Prostate gland (tissue), 2 donors: ENCODE results near the gene EXOC3L1. TPM values are rescaled to one million over a fixed set of nuclear protein-coding genes. Genes with fewer than 3 reads are reported as not detected.

Source experiments
- DNase-seq: peaks from one replicate; pipeline ENCODE4 v3.0.0-alpha.2; 2019; ENCODE audit warnings: low spot score
- H3K27ac ChIP-seq, 2 donors: fragments of 200-600 bp; sonication (generic); 2 replicates each; pipeline ENCODE4 v1.5.1; 2017 to 2019
- H3K27me3 ChIP-seq: fragments of 200-600 bp; sonication (generic); replicated peaks from 2 replicates; pipeline ENCODE4 v1.5.1; 2019; ENCODE audit not compliant: insufficient read depth
- H3K36me3 ChIP-seq, 2 donors: fragments of 200-600 bp; sonication (generic); 1 replicate in 1 of 2; 2 replicates in 1 of 2; pipeline versions ENCODE4 v1.5.1 to v1.8.1; 2017 to 2019
- H3K4me1 ChIP-seq: fragments of 200-600 bp; sonication (generic); replicated peaks from 2 replicates; pipeline ENCODE4 v1.5.1; 2019
- H3K4me3 ChIP-seq, 2 donors: fragments of 200-600 bp; sonication (generic); 2 replicates each; pipeline ENCODE4 v1.5.1; 2017 to 2019
- H3K9me3 ChIP-seq: fragments of 200-600 bp; sonication (generic); 2 replicates; pipeline ENCODE4 v1.5.1; 2017
- POLR2A ChIP-seq: fragments of 450-650 bp; IDR thresholded peaks from one replicate; pipeline ENCODE4 v1.6.1; 2016; ENCODE audit warnings: antibody characterized with exemption, mild to moderate bottlenecking
- POLR2AphosphoS5 ChIP-seq: sonication (generic); formaldehyde crosslinking; IDR thresholded peaks from one replicate; pipeline ENCODE4 v1.6.1; 2017; ENCODE audit warnings: antibody characterized with exemption
- WGBS: methylation state at CpG from one replicate; pipeline ENCODE4 v1.1.5; 2018; 5-methylcytosine and 5-hydroxymethylcytosine counted together
- intact Hi-C: fragments of 100-400 bp; cut with DNase I; formaldehyde crosslinking; loops from one replicate; pipeline ENCODE4 v1.14.2; 2022
- total RNA-seq, 2 donors: library from RNA; depleted of rRNA; stranded (reverse); fragments of >200 nt; gene quantifications; one replicate each; pipeline ENCODE4 v1.1.0, GENCODE V29; 2016
- TF ChIP-seq, protein P1 (sequence below), 4 experiments: fragments of 200-600 bp in 2 of 4; fragments of 450-650 bp in 2 of 4; sonication (generic) in 2 of 4; IDR thresholded peaks; 1 replicate in 3 of 4; 2 replicates in 1 of 4; pipeline ENCODE4 v1.5.1; 2016 to 2019; ENCODE audit warnings: antibody characterized with exemption in 4 of 4, mild to moderate bottlenecking in 2 of 4, moderate library complexity in 2 of 4

Gene EXOC3L1
- total RNA-seq, 2 donors from 2014 or later, result 1.1 to 8.2 TPM

DNA sequence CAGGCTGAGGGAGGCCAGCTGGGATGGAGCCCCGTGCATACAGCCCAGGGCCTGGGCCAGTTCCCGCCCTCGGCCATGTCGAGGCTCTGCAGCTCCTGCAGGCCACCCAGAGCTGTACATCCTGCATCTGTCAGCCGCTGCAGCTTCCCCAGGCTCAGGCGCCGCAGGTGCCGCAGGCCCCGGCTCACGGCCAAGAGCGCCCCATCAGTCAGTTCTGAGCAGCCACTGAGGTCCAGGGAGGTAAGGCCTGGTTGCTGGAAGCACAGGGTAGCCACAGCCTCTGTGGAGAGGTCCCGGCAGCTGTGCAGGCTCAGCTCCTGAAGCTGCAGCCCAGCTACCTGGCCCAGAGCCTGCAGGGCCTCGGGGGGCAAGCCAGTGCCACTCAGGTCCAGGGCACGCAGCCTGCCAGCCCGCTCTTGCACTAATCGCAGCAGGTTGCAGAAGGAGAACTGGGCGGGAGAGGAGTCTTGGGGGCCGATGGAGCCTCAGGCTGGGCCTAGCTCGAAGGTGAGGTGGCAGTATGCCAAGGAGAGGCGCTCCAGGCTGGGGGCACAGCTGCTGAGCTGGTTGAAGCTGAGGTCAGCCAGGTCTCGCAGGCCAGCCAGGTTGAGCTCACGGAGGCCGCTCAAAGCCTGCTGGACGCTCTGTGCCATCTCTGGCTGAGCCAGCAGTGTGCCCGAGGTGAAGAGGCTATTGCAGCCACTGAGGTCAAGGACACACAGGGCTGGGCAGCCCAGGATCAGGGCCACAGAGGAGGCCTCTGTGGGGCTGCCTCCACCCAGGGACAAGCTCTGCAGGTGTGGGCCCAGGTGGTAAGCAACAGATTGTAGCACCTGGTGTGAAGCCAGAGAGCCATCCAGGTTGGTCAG, 20.4 kb upstream of the EXOC3L1 start:
- DNase-seq, result no peak
- no peak overlapping the region for H3K4me3 ChIP-seq
- H3K36me3 ChIP-seq, result no peaks in the 10 kb centered on the region
- 86% methylated on average over 25 of the region's 25 CpGs for WGBS
- no peaks in the 10 kb centered on the region for H3K27me3 ChIP-seq
- TF ChIP-seq, protein P1, sequence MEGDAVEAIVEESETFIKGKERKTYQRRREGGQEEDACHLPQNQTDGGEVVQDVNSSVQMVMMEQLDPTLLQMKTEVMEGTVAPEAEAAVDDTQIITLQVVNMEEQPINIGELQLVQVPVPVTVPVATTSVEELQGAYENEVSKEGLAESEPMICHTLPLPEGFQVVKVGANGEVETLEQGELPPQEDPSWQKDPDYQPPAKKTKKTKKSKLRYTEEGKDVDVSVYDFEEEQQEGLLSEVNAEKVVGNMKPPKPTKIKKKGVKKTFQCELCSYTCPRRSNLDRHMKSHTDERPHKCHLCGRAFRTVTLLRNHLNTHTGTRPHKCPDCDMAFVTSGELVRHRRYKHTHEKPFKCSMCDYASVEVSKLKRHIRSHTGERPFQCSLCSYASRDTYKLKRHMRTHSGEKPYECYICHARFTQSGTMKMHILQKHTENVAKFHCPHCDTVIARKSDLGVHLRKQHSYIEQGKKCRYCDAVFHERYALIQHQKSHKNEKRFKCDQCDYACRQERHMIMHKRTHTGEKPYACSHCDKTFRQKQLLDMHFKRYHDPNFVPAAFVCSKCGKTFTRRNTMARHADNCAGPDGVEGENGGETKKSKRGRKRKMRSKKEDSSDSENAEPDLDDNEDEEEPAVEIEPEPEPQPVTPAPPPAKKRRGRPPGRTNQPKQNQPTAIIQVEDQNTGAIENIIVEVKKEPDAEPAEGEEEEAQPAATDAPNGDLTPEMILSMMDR (IDR thresholded peaks at IDR 0.05), result no peak
- TF ChIP-seq POLR2A (no peak), POLR2AphosphoS5 (no peak)
- intact Hi-C loops, result no loop called here
- no peak overlapping the region for H3K27ac ChIP-seq
- H3K4me1 ChIP-seq, result no peaks in the 10 kb centered on the region
- H3K9me3 ChIP-seq, result no peaks in the 10 kb centered on the region

DNA sequence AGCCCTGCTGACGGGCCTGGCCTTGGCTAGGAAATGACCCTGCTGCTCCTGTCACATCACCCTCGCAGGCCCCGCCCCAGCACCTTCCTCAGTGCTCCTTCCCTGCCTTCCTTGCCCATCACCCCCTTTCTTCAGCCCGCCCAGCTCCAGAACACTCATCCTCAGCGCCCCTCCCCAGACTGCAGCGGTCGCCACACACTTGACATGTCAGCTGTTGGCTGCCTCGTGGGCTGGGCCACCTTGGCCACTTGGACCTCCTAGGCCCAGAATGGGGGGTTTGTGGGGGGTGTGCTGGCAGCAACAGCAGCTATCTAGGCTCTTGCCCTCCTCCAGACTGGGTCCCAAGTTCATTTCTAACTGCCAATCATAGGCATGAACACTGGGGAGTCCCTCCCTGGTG, 19.6 kb upstream of the EXOC3L1 start:
- no peaks in the 10 kb centered on the region for H3K27me3 ChIP-seq
- no peak for TF ChIP-seq POLR2AphosphoS5
- TF ChIP-seq POLR2A, result no peak
- TF ChIP-seq, protein P1 (IDR thresholded peaks at IDR 0.05), result no peak
- H3K36me3 ChIP-seq, result no peaks in the 10 kb centered on the region
- WGBS, result 93% methylated on average over 8 of the region's 8 CpGs
- no peak for DNase-seq
- no peak overlapping the region for H3K27ac ChIP-seq
- H3K4me3 ChIP-seq, result no peak overlapping the region
- H3K9me3 ChIP-seq, result no peaks in the 10 kb centered on the region
- intact Hi-C loops, result no loop called here
- no peaks in the 10 kb centered on the region for H3K4me1 ChIP-seq

DNA sequence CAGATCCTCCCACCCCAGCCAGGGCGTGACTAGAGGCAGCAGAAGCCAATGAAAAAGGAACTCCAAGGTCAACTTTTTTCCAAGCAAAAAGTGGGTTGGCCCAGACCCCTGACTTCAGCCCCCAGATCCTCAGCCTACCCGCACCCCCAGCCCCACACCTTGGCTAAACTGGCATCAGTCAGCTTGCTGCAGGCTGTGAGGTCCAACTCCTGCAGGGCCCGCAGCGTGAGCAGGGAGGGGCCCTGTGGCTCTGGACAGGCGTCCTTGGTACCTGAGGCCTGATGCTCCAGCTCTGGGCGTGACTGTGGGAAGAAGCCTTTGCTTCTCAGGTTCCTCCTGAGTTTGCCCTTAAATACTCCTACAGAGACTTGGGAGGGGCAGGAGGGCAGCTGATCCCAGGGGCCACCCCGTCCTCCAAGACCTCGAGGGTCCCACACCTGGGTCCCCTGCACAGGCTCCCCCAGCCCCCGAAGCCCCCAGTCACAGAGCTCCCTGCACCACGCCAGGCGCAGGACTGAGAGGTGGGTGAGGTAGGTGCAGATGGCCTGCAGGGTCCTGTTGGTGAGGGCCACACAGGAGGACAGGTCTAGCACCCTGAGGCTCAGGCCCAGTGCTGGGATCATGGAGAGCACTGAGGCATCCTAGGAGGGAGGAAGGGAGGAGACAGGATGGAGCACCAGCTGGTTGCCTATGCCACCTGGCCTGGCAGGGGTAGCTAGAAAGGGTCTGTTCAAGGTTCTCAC, 18.4 kb upstream of the EXOC3L1 start:
- Histone ChIP-seq H3K4me1 (no peaks in the 10 kb centered on the region), H3K27me3 (no peaks in the 10 kb centered on the region), H3K27ac (no peak overlapping the region), H3K4me3 (no peak overlapping the region), H3K36me3 (no peaks in the 10 kb centered on the region), H3K9me3 (no peaks in the 10 kb centered on the region)
- no peak for DNase-seq
- intact Hi-C loops, result no loop called here
- TF ChIP-seq POLR2A, result no peak
- TF ChIP-seq, protein P1 (IDR thresholded peaks at IDR 0.05), result no peak
- TF ChIP-seq POLR2AphosphoS5, result no peak
- WGBS, result 90% methylated on average over 11 of the region's 11 CpGs

DNA sequence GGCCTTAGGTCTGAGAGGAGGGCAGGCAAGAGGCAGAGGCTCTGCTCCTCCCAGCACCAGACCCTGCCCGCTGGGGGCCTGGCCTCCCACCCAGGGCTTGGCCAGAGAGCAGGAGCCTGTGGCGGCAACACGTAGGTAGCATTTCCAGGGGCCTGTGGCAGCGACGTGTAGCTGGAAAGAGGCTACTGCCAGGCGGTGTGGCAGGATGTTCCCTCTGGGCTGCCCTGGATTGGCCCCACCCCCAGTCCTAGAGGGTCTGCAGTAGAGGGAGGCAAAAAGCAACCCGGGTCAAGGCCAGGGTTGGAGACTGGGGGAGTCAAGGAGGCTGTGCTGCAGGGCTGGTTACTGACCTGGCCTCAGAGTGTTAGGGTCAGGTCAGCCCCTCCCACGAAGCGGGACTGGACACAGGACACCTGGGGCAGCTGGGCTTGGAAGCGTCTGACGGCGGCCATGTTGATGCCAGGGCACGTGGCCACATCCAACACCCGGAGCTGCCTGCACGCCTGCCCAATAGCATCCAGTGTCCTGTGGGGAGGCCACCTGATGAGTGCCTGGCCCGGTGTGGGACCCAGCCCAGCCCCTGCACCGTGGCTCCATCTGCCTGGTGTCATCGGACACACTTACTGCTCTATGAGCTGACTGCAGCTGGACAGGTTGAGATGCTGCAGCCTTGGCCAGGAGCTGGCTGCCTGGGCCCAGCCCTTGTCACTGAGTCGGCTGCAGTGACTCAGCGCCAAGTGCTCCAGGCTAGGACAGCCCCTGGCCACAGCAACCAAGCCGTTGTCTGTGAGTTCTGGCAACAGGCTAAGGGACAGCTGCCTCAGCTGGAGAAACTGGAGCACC, 17.5 kb upstream of the EXOC3L1 start:
- no peak for DNase-seq
- TF ChIP-seq, protein P1 (IDR thresholded peaks at IDR 0.05), result no peak
- TF ChIP-seq POLR2A (no peak), POLR2AphosphoS5 (no peak)
- WGBS, result 73% methylated on average over 16 of the region's 21 CpGs
- intact Hi-C loops, result no loop called here
- no peak overlapping the region for H3K27ac ChIP-seq
- peaks cover 0 to 3% of the 10 kb centered on the region in 2 donors for H3K36me3 ChIP-seq
- H3K27me3 ChIP-seq, result no peaks in the 10 kb centered on the region
- no peak overlapping the region for H3K4me3 ChIP-seq
- no peaks in the 10 kb centered on the region for H3K4me1 ChIP-seq
- no peaks in the 10 kb centered on the region for H3K9me3 ChIP-seq
